Activated CD4-positive, alpha-beta T cell treated with anti-CD3 and anti-CD28 coated beads, Interleukin-2, amount 10 ng/mL, durations not matched to agents 24 days and 14 days (primary cell): ENCODE measurements around the gene LCTL. TPM values are rescaled to one million over a fixed set of nuclear protein-coding genes. Genes with fewer than 3 reads are reported as not detected.

ENCODE experiments used
- DNase-seq: peaks from one replicate; pipeline ENCODE4 v3.0.0; 2022
- H3K27ac Mint-ChIP-seq: one replicate; pipeline ENCODE4 v1.8.0; 2022; ENCODE audit warnings: mild to moderate bottlenecking, mixed read lengths
- H3K27me3 Mint-ChIP-seq: one replicate; pipeline ENCODE4 v1.8.0; 2022; ENCODE audit warnings: mixed read lengths
- H3K36me3 Mint-ChIP-seq: one replicate; pipeline ENCODE4 v1.8.0; 2022; ENCODE audit warnings: low read depth, mild to moderate bottlenecking, mixed read lengths
- H3K4me1 Mint-ChIP-seq: one replicate; pipeline ENCODE4 v1.8.0; 2021; ENCODE audit warnings: mixed read lengths
- H3K4me3 Mint-ChIP-seq: one replicate; pipeline ENCODE4 v1.8.0; 2022; ENCODE audit warnings: mild to moderate bottlenecking, moderate library complexity, mixed read lengths
- H3K9me3 Mint-ChIP-seq: one replicate; pipeline ENCODE4 v1.8.0; 2021; ENCODE audit warnings: mixed read lengths
- intact Hi-C: fragments of 100-400 bp; cut with micrococcal nuclease; formaldehyde crosslinking; loops from one replicate; pipeline ENCODE4 v1.15.1; 2023
- total RNA-seq: library from RNA; stranded (reverse); gene quantifications from 2 replicates; pipeline ENCODE4 v1.2.3, GENCODE V29; 2022

LCTL gene
- total RNA-seq, 1 donor from 2014 or later = not detected

- peaks cover 7% of the 10 kb centered on the region for H3K4me1 Mint-ChIP-seq
- intact Hi-C loops = no loop called here
- H3K9me3 Mint-ChIP-seq = no peaks in the 10 kb centered on the region
- H3K4me3 Mint-ChIP-seq = no peak overlapping the region
- no peaks in the 10 kb centered on the region for H3K27me3 Mint-ChIP-seq
- H3K27ac Mint-ChIP-seq = no peak overlapping the region
- no peak for DNase-seq
- H3K36me3 Mint-ChIP-seq = no peaks in the 10 kb centered on the region
Observed at GRCh38 chr15:66565141-66565641, 607 bp downstream of the LCTL start.

GRCh38 chr15:66564136-66565041 is 1.4 kb downstream of the LCTL start:
- Mint-ChIP-seq H3K4me1 (peaks cover 7% of the 10 kb centered on the region), H3K36me3 (no peaks in the 10 kb centered on the region), H3K4me3 (no peak overlapping the region), H3K27me3 (no peaks in the 10 kb centered on the region), H3K9me3 (no peaks in the 10 kb centered on the region), H3K27ac (no peak overlapping the region)
- intact Hi-C loops = no loop called here
- DNase-seq = no peak

GRCh38 chr15:66563566-66564110 is 2.2 kb downstream of the LCTL start:
- Mint-ChIP-seq H3K27ac (no peak overlapping the region), H3K4me1 (peaks cover 7% of the 10 kb centered on the region), H3K4me3 (no peak overlapping the region), H3K36me3 (no peaks in the 10 kb centered on the region), H3K9me3 (no peaks in the 10 kb centered on the region), H3K27me3 (no peaks in the 10 kb centered on the region)
- DNase-seq = no peak
- intact Hi-C loops = no loop called here

GRCh38 chr15:66563126-66563525 is 2.7 kb downstream of the LCTL start:
- intact Hi-C loops = no loop called here
- H3K4me1 Mint-ChIP-seq = peaks cover 7% of the 10 kb centered on the region

GRCh38 chr15:66560856-66561525 is 4.8 kb downstream of the LCTL start:
- Mint-ChIP-seq H3K4me1 (no peaks in the 10 kb centered on the region), H3K27ac (no peak overlapping the region), H3K36me3 (no peaks in the 10 kb centered on the region), H3K27me3 (no peaks in the 10 kb centered on the region), H3K4me3 (no peak overlapping the region), H3K9me3 (no peaks in the 10 kb centered on the region)
- intact Hi-C loops = no loop called here
- DNase-seq = no peak

More at GRCh38 chr15:66563126-66563525, 2.7 kb downstream of the LCTL start:
- H3K27me3 Mint-ChIP-seq = no peaks in the 10 kb centered on the region
- no peaks in the 10 kb centered on the region for H3K36me3 Mint-ChIP-seq
- DNase-seq = no peak
- no peaks in the 10 kb centered on the region for H3K9me3 Mint-ChIP-seq
- H3K27ac Mint-ChIP-seq = no peak overlapping the region
- no peak overlapping the region for H3K4me3 Mint-ChIP-seq

GRCh38 chr15:66558271-66558670 is 7.5 kb downstream of the LCTL start:
- H3K36me3 Mint-ChIP-seq = peaks cover 2% of the 10 kb centered on the region
- no peaks in the 10 kb centered on the region for H3K27me3 Mint-ChIP-seq
- DNase-seq = no peak
- H3K27ac Mint-ChIP-seq = no peak overlapping the region
- H3K9me3 Mint-ChIP-seq = no peaks in the 10 kb centered on the region
- H3K4me1 Mint-ChIP-seq = no peaks in the 10 kb centered on the region
- intact Hi-C loops = no loop called here
- H3K4me3 Mint-ChIP-seq = no peak overlapping the region

GRCh38 chr15:66555685-66556084 is 10.1 kb downstream of the LCTL start:
- H3K4me1 Mint-ChIP-seq = no peaks in the 10 kb centered on the region
- no peak for DNase-seq
- no peaks in the 10 kb centered on the region for H3K27me3 Mint-ChIP-seq
- H3K9me3 Mint-ChIP-seq = no peaks in the 10 kb centered on the region
- no peak overlapping the region for H3K27ac Mint-ChIP-seq
- H3K4me3 Mint-ChIP-seq = no peak overlapping the region
- H3K36me3 Mint-ChIP-seq = peaks cover 10% of the 10 kb centered on the region
- intact Hi-C loops = no loop called here

- no peak for DNase-seq
- intact Hi-C loops = no loop called here
- Mint-ChIP-seq H3K9me3 (no peaks in the 10 kb centered on the region), H3K27ac (no peak overlapping the region), H3K4me1 (no peaks in the 10 kb centered on the region), H3K4me3 (no peak overlapping the region), H3K36me3 (peaks cover 31% of the 10 kb centered on the region), H3K27me3 (no peaks in the 10 kb centered on the region)
Observed at GRCh38 chr15:66545255-66545654, 20.5 kb downstream of the LCTL start.

GRCh38 chr15:66542896-66543295 is 22.9 kb downstream of the LCTL start:
- H3K4me3 Mint-ChIP-seq = no peak overlapping the region
- H3K36me3 Mint-ChIP-seq = peaks cover 37% of the 10 kb centered on the region
- no peaks in the 10 kb centered on the region for H3K4me1 Mint-ChIP-seq
- intact Hi-C loops = no loop called here
- no peaks in the 10 kb centered on the region for H3K9me3 Mint-ChIP-seq
- H3K27ac Mint-ChIP-seq = no peak overlapping the region
- H3K27me3 Mint-ChIP-seq = no peaks in the 10 kb centered on the region
- DNase-seq = no peak

GRCh38 chr15:66535056-66535455 is 30.7 kb downstream of the LCTL start:
- H3K36me3 Mint-ChIP-seq = peaks cover 31% of the 10 kb centered on the region
- intact Hi-C loops = no loop called here
- no peaks in the 10 kb centered on the region for H3K4me1 Mint-ChIP-seq
- no peak overlapping the region for H3K4me3 Mint-ChIP-seq
- no peak overlapping the region for H3K27ac Mint-ChIP-seq
- no peak for DNase-seq
- no peaks in the 10 kb centered on the region for H3K9me3 Mint-ChIP-seq
- no peaks in the 10 kb centered on the region for H3K27me3 Mint-ChIP-seq

- no peaks in the 10 kb centered on the region for H3K27me3 Mint-ChIP-seq
- peak; percentile 43 for DNase-seq
- intact Hi-C loops = no loop called here
- H3K27ac Mint-ChIP-seq = no peak overlapping the region
- no peaks in the 10 kb centered on the region for H3K9me3 Mint-ChIP-seq
- H3K36me3 Mint-ChIP-seq = peaks cover 40% of the 10 kb centered on the region
- no peak overlapping the region for H3K4me3 Mint-ChIP-seq
- peaks cover 12% of the 10 kb centered on the region for H3K4me1 Mint-ChIP-seq
Observed at GRCh38 chr15:66524838-66525237, 41.0 kb downstream of the LCTL start.

GRCh38 chr15:66523926-66524325 is 41.9 kb downstream of the LCTL start:
- Mint-ChIP-seq H3K27me3 (no peaks in the 10 kb centered on the region), H3K9me3 (no peaks in the 10 kb centered on the region), H3K27ac (no peak overlapping the region), H3K4me3 (no peak overlapping the region), H3K36me3 (peaks cover 36% of the 10 kb centered on the region), H3K4me1 (peaks cover 12% of the 10 kb centered on the region)
- intact Hi-C loops = no loop called here
- no peak for DNase-seq

GRCh38 chr15:66515901-66516322 is 49.9 kb downstream of the LCTL start:
- Mint-ChIP-seq H3K4me1 (no peaks in the 10 kb centered on the region), H3K36me3 (peaks cover 23% of the 10 kb centered on the region), H3K9me3 (no peaks in the 10 kb centered on the region), H3K4me3 (no peak overlapping the region), H3K27ac (no peak overlapping the region), H3K27me3 (no peaks in the 10 kb centered on the region)
- no peak for DNase-seq
- intact Hi-C loops = no loop called here

GRCh38 chr15:66514586-66514985 is 51.2 kb downstream of the LCTL start:
- intact Hi-C loops = no loop called here
- Mint-ChIP-seq H3K27ac (no peak overlapping the region), H3K36me3 (peaks cover 26% of the 10 kb centered on the region), H3K27me3 (no peaks in the 10 kb centered on the region), H3K9me3 (no peaks in the 10 kb centered on the region), H3K4me3 (no peak overlapping the region), H3K4me1 (peaks cover 2% of the 10 kb centered on the region)
- DNase-seq = no peak
